Hematopoietic multipotent progenitor cell treated with erythropoietin and hydrocortisone succinate and interleukin-3 and kit ligand, for 8 days (in vitro differentiated cells): ENCODE results near the gene SLC44A4.

Experiments used
- DNase-seq: peaks from one replicate; pipeline ENCODE4 v3.0.0-alpha.2; 2015

SLC44A4 gene

DNA sequence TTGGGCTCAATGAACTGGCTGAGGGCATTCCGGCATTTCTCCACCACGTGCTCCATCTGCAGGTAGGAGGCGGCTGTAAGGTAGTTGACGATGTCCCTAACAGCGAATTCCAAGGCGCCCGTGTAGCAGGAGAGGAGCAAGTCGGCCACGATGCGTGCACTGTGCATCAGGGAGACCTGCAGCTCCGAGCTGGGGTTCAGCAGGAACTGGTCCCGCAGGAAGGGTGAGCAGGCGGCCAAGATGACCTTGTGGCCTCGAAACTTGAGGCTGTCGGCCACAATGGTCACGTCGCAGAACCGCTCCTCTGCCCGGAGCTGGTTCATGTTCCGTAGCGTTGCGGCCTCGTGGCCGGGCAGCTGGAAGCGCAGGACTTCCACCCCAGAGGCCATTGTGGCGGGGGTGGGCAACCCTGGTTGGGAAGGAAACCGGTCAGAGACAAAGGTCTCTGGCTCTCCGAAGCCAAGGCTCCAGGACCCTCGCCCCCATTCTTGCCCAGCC, 22.2 kb upstream of the SLC44A4 start:
- DNase-seq: no peak

DNA sequence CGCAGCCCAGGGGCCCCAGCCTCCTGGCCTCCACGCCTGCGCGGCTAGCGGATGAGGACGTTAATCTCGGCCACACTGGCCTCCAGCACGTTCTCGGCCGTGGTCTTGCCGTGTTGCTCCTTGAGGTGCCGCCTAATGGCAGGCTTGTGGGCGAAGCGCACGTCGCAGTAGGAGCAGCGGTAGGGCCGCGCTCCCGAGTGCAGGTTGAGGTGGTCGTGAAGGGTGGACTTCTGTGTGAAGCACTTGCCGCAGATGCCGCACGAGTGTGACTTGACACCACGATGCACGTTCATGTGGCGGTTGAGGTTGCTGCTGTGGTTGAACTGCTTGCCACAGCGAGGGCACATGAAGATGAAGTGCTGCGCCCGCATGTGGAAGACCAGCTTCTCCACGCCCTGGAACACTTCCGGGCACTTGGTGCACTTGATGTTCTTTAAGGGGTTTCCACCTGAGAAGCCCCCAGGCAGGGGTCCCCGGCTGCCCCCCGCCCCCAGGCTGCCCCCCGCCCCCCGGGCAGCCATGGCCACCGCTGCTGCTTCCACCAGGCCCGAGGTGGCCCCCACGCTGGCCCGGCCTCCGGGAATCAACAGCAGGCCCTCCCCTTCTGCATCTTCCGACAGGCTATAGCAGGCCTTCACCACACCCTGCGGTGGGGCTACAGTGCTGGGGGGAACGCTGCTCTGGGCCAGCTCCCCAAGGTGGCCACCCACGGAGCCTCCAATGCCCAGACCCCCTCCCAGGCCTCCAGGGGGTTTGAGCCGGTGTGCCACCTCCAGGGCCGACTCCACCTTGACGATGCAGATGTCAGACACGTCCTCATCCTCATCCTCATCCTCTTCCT, 21.3 kb upstream of the SLC44A4 start:
- DNase-seq: no peak

DNA sequence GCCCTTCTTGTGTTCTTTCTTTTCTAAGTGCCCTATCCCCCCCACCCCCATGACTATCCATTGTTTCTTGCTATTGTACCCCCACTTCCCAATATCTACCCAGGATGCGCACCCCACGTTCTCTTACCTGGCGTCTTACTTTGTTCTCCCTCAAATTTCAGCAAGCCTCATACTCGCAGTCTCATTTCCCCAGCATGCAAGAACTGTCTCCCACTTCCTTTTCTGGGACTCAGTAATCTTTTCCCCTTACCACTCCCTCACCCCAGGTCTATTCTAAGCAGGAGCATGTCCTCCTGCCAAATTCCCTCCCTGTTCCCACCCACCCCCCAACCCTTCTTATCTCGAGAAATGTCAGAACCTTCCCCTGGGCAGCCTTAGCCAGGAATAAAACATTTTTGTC, 20.4 kb upstream of the SLC44A4 start:
- no peak for DNase-seq

DNA sequence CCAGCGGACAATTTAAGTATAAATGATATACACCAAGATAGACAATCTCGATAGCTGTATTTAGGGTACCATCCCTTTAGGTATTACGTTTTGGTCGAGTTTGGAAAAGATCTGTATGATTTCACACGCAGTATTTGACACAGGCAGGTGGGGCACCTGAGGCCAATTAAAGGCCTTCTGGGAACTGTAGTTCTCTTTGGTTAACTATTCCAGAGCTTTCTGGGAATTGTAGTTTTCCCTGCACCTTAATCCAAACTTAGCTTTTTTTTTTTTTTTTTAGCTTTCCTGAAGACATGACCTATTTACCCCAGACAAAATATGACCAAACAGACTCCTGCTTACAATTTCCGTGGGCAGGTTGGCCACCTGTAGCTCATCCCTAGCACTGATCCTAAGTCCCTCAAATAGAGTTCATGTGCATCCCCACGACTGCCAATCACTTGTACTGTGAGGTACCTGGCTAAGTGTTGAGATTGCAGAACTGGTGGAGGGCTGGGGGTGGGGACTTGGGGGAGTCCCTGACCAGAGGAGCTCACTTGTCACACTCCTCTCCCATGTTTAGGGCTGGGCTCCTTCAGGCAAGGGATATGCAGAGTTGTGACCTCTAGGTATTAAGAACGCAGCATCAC, 19.7 kb upstream of the SLC44A4 start:
- DNase-seq: peak; percentile 69

DNA sequence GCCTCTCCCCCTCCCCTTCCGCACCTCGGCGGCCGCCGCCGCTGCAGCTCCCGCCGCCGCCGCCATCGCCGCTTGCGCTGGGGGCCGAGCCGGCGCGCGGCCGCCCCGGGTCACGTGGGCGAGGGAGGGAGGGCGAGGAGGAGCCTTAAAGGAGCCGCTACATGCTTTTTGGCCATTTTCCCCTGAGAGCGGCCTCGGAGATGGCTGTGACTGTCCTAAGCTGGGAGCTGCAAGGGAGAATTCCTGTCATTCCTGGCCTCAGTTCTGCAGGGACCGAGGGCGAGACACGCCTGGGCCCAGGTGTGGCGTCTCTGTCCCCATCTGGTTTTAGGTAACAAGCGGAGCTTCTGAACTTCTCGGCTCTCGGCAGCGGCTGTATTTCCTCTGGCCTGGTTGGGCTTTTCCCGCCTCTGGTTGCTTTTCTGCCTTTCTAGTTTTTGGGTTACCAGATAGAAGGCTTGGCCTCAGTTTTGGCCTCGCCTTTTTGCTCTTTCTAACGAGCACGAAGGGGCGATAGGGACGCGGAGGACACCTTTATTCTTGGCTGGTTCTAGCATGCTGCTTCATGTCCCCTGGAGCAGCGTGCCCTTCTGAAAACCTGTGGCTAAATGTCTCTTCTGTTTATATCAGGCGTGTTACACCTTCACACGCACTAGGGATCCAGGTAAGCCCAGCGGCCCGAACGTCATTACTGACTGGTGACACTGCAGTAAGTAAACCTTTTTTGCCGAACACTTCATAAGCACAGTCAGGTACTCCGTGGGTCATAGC, 19.0 kb upstream of the SLC44A4 start, which contains the start of gene EHMT2:
Gene EHMT2, minus strand, starts transcription at position 87 of the 771 bp plus-strand sequence. Its CDS starts 21 bp downstream, at position 66.
- peak; percentile 85 for DNase-seq

DNA sequence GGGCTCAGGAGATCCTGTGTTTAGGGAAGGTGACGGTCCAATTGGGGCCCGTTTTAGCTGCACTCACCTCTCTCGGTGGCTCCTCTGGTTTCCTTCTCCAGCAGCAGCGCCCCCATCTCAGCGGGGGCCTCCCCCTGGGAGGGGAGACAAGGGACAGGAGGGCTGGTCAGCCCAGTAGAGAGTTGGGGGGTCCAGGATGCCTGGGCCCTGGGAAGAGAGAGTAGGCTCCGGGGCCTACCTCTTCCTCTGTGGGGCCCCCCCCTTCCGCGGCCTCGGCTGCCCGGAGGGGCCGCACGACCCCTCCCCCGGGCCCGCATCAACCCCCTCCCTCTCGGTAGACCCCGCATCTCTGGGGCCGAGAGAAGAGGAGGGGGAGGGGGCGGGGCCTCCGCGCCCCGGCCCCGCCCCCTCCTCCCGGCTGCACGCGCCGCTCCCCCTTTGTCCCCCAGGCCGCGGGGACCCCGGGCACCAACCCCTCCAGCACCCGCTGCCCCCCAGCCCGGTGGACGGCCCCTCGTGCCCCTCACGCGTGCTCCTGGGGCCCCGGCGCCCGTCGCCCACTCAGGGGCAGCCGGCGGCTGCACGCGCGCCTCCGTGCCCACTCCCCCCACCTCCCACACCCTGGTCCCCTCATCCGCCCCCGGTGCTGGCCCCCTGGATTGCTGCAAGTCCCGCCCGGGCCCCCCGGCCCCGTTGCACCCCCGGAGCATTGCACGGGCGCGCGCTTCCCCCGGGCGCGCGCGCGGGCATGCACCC, 18.2 kb upstream of the SLC44A4 start:
- DNase-seq: no peak

DNA sequence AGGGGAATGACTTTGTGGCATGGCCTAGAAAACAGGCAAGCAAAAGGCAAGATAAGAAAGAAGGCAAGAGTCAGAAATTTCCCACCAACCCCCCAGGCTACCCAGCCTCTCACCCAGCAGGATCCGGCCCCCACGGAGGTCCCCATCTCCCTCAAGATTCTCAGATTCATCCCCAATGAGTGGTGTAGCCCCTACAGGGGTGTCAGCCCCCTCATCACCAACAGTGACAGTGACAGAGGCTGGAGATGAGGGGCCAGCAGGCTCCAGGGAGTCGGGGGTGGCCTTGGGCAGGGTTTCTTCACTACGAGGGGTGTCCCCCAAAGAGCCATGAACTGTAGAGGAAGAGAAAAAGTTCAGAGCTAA, 17.7 kb upstream of the SLC44A4 start:
- DNase-seq: no peak

DNA sequence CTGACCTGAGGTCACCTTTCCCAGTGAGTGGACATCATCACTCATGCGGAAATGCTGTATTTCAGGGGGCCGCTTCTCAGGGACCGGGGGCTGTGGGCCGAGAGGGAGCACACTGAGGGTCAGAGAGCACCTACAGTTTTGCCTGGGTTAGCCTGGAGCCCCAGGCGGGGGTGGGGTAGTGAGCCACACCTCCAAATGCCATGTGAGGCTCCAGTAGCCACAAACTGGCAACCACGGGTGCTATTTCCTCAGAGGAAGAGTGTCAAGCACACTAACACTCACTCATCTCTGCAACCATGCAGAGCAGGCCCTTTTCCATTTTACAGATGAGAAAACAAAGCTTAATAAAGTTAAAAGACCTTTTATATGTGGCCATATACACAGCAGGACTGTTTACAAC, 14.0 kb upstream of the SLC44A4 start:
- no peak for DNase-seq

DNA sequence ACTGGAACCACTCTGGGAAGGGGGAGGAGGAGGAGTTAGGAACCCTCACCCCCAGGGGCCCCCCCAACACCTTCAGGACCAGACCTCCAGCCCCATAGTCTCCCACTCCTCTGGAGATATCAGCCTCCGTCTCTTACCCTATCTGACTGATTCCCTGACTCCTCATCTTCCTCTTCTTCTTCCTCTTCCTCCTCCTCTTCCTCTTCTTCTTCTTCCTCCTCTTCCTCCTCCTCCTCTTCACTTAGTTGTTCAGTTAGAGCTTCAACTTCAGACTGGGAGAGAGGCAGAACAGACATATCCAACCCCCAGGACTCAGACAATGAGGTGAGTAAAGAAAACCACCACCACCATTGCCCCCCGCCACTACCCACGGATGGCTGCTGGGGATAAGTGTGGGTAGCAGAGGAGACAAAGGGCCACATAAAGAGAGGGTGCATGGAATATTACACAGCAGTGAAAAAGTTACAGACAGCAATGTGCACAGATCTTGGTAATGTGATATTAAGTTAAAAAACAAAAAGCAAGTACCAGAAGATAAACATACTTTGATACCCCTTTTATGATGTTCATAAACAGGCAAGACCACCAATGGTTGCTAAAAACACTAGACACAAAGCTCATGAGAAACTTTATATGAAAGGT, 10.7 kb upstream of the SLC44A4 start:
- no peak for DNase-seq

DNA sequence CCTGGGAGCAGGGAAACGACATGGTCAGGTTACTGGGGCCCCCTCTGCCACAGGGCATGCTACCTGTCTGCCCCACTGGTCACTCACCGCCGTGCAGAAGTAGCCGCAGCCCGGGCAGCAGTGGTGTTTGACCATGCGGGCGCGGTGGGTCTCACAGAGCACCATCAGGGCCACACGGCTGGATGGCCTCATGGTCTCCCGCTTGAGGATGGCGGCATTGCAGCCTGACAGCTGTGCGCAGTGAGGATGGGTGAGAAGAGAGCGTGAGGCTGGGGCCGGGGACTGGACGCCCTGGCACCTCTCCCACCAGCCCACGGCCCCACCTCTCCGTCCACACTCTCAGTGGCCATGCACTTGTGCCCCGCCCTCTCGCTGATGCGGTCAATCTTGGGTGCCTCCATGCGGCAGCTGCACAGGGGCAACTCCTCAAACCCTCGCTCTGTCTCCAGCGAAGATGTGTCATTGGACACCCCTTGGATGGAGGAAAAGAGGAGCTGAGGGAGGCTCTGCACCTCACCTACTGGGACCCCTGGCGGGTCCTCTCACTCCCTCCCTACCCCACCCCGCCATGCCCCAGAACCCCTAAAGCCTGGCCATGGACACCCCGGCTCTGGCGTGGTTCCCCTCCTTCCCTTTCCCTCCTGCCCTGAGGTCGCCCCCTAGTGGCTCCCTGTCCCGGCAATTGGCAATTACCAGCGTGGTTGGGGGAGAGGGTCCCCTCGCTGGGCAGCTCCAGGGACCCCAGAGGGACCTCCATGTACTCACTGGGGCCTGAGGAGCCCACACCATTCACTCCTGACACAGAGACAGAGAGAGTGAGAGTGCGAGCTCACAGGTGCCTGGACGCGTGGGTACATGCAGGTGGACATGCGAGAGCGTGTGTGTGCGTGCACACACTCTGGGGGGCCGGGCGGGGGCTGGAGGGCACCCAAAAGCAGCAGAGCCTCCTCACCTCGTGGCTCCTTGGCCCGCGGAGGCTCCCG, 9.8 kb upstream of the SLC44A4 start:
- DNase-seq: peak; percentile 43

DNA sequence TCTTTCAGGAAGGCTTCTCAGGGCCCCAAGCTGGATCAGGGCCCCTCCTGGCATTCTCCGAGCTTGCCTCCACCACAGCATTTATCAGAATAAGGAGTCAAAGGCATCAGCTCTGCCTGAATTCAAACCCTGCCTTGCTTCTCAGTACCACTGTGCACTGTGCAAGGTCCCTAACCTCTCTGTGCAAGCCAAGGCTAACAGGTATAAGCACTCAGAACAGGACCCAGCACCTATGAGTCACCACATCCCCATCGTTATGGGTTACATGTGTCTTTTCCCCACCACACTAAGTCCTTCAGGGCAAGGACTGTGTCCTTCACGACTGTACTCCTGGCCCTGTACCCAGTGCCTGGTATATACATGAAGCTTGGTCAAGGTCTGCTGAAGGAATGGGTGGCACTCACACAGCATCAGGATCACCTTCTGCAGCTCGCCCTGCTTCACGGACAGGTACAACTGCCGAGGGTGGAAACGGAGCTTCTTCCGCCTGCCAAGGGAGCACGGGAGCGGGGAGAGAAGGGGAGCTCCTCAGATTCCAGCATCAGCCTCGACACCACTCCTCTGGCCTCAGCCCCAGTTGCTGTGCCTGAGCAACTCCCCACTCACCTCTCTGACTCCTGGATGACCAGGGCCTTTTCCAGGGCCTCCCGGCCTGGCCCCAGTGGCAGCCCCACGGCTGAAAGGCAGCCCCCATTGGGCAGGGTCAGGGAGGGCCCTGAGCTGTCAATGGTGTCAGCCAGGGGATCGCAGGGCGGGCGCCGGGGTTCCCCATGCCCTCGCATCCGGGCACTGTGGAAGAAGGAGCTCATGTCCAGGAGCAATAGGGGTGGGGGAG, 8.6 kb upstream of the SLC44A4 start:
- DNase-seq: no peak

DNA sequence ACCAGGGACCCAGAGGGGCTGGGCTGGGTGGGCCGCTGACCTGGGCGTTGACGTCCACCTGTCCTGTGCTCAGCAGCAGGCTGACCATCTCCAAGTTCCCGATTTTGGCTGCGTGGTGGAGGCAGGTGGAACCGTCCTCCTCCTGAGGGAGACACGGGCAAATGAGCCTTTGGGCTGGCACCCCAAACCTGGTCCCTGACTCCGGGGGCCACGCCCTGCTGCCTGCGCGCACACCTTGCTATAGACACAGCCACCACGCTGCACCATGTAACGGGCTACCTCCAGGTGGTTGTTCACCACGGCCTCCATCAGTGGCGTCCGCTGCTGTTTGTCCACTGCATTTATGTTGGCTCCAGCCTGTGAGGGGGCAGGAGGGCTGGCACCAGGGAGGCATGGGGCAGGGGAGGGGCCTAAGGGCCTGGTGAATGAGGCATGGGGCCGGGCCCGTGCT, 7.8 kb upstream of the SLC44A4 start:
- DNase-seq: no peak

DNA sequence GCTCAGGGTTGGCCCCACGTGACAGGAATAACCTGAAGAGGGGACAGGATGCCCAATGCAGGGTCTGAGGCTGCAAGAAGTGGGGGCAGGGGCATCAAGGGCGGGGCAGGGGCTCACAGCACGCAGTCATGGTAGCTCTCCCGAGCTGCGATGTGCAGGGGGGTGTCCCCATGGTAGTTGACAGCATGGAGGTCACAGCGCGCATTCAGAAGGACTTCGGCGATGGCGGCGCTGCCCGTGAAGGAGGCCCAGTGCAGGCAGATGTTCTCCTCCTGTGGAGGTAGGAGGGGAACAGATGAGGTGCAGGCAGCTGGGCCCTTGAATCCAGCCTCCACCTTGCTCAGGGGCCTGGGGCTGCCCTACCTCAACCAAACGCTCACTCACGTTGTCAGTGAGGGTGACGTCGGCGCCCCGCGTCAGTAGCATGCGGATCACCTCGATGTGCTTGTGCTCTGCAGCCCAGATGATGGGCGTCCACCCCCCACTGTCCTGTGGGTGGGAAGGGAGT, 5.8 kb upstream of the SLC44A4 start:
- no peak for DNase-seq

DNA sequence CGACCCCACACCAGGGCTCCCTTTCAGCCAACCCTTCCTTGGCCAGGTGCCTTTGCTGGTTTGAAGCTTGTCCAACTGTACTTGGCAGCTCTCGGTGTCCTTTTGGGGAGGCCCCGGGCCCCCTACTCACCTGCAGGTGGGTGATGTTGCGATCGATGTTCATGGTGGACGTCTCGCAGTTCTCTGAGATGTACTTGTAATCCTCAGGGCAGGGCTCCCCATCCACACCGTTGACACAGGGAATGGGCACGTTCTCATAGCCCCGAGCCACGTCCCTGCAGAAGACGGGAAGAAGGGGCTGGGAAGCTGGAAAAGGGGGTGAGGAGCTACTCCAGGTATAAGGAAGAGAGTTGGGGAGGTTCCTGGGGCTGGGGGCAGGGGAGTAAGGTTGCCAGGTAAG, 4.9 kb upstream of the SLC44A4 start:
- DNase-seq: no peak

DNA sequence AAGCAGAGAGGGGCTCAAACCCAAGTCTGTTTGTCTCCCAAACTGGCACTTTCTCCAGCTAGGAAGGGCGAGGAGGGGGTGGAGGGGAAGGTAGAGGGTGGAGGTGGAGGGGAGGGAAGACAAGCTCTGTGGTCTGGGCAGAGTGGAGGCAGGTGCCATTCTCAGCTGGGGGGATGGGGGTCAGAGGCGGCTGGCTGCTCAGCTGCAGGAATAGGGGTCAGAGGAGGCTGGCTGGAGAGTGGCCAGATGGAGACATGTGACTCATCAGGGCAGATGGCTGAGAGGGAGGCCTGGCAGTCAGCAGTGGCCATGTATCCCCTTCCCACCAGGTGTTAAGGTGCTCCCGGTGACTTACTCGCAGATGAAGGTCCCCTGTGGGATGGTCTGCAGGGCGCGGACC, 3.5 kb upstream of the SLC44A4 start:
- DNase-seq: no peak

DNA sequence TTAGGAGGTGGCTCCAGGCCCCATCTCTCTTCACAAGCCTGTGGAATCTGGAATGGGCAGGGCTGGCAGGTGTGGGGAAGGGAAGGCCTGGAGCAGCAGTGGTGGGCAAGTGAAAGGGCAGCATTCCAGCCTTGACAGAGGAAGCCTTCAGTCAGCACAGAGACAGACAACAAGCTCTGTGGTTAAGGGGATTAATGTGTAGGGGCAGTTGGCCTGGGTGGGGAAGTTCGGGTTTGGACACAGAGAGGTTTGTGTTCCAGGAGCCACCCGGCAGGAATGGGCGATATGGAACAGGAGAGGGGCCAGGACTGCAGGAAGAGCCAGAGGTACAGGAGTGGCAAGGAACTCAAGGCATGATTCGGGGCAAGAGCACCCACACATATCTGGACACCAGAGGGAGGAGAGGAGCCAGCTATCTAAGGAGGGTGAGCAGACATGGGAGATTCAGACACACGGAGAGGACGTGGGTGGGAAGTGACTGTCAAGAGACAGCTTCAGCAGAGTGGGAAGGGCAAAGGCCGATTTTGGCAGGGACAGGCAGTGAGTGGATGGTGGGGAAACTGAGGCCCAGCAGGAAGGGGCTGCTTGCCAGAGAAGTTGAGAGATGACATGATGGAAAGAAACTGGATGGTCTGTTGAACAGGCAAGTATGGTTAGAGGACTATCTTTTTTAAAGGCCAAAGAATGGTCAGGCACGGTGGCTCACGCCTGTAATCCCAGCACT, 2.5 kb upstream of the SLC44A4 start:
- no peak for DNase-seq

DNA sequence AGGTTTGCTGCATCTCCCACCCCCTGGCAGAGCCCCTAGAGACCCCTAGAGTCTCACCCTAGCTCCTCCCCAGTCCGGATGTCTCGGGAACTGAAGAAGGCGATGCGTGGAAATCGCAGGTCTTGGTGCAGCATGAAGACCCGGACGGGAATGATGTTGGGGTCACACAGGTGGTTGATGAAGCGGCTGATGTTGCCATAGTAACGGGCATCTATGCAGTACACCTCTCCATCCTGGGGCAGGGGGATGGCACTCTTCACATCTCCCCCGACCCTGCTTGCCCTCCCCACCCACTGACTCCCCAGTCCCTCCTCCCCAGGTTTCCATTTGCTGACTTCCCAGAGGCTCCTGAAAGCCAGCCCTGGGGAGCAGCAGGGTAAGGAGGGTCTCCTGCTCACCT, 1.8 kb upstream of the SLC44A4 start:
- DNase-seq: no peak

DNA sequence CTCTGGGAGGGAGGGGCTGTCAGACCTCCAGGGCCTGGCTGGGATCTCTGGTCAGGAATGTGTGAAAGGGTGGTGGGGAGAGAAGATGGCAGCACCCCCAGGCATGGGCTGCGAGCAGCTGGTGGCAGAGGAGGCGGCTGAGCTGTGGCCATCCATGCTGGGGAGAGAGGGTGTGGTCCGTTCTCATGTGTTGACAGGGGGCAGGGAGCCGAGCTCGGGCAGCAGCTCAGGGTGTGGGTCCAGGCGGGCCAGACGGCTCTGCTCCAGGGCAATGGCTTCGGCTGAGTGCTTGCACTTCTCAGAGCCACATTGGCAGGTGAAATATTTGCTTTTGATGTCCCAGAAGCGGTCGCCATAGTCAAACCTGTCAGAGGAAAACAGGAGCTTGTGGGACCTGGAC, 1.1 kb upstream of the SLC44A4 start:
- no peak for DNase-seq

DNA sequence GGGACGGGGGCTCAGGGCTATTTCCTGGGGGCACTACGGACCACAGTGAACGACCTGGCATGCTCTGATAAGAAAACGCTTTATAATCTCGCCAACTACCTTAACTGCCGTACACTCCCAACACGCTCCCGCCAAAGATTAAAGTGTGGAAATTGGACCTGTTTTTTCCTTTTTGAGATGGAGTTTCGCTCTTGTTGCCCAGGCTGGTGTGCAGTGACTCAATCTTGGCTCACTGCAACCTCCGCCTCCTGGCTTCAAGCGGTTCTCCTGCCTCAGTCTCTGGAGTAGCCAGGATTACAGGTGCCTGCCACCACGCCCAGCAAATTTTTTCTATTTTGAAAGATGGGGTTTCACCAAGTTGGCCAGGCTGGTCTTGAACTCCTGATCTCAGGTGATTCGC, 346 bp upstream of the SLC44A4 start:
- DNase-seq: peak; percentile 41
